GM12878 (cell line): ENCODE data around the gene PNPLA5. TPM values are rescaled to one million over a fixed set of nuclear protein-coding genes. Genes with fewer than 3 reads are reported as not detected.

ENCODE experiments used
- ATAC-seq: fragments of 200-7000 bp; cut with Tn5 transposase; 3 replicates; pipeline ENCODE4 v1.9.1; 2020; ENCODE audit warnings: mild to moderate bottlenecking, moderate library complexity
- BruUV-seq: library from RNA; stranded (reverse); fragments of 400-500 nt; replicated peaks from 2 replicates; lab custom pipeline; 2021; lab: Mats Ljungman, UMichigan
- CTCF ChIA-PET: fragments of 300-600 bp; sonication (Branson Sonifier 250); formaldehyde crosslinking; extraction: SDS; loops from one replicate; lab custom pipeline; 2021; ENCODE audit warnings: inconsistent platforms; lab: Yijun Ruan, JAX
- POLR2A ChIA-PET: fragments of 350-600 bp; formaldehyde crosslinking; extraction: SDS; loops from one replicate; lab custom pipeline; 2021; ENCODE audit warnings: inconsistent platforms; lab: Charles Lee
- RAD21 ChIA-PET: fragments of 300-600 bp; sonication (Branson Sonifier 250); formaldehyde crosslinking; loops from one replicate; lab custom pipeline; 2023; ENCODE audit warnings: antibody characterized with exemption; ENCODE audit not compliant: unreplicated experiment; lab: Charles Lee
- SMC1A ChIA-PET: fragments of 300-600 bp; sonication (Branson Sonifier 250); formaldehyde crosslinking; loops from one replicate; lab custom pipeline; 2023; ENCODE audit not compliant: unreplicated experiment, uncharacterized antibody; lab: Charles Lee
- DNase-seq: peaks from one replicate; pipeline ENCODE4 v3.0.0-alpha.2; 2011; ENCODE audit warnings: low read depth, low spot score
- FAIRE-seq: peaks from 3 replicates; lab custom pipeline; 2011; peaks lifted over from hg19 to GRCh38; lab: Jason Lieb, UNC
- H2AFZ ChIP-seq: 2 replicates; pipeline ENCODE4 v1.6.0; 2011; ENCODE audit warnings: low read depth, low read length, control low read depth; ENCODE audit not compliant: control insufficient read depth
- H3K27ac ChIP-seq: 2 replicates; pipeline ENCODE4 v1.5.1; 2011; ENCODE audit warnings: control low read depth; ENCODE audit not compliant: control insufficient read depth, insufficient read depth
- H3K27me3 ChIP-seq, 2 experiments: replicated peaks in 1 of 2; 2 replicates each; pipeline versions ENCODE4 v1.6.0 to v1.6.1; 2011; ENCODE audit warnings: low read length in 1 of 2; ENCODE audit not compliant: control insufficient read depth in 2 of 2, insufficient read depth in 2 of 2
- H3K36me3 ChIP-seq, 2 experiments: 2 replicates each; pipeline ENCODE4 v1.5.1; 2011; ENCODE audit warnings: low read length in 1 of 2; ENCODE audit not compliant: control insufficient read depth in 2 of 2, insufficient read depth in 2 of 2
- H3K4me1 ChIP-seq: 2 replicates; pipeline ENCODE4 v1.6.1; 2011; ENCODE audit warnings: mild to moderate bottlenecking, low read length, moderate library complexity, mixed read lengths; ENCODE audit not compliant: control insufficient read depth, insufficient read depth
- H3K4me2 ChIP-seq: 2 replicates; pipeline ENCODE4 v1.6.0; 2011; ENCODE audit warnings: control low read depth; ENCODE audit not compliant: control insufficient read depth, insufficient read depth
- H3K4me3 ChIP-seq: fragments of 200-600 bp; sonication (generic); 2 replicates; pipeline ENCODE4 v1.5.1; 2016
- H3K79me2 ChIP-seq: 2 replicates; pipeline ENCODE4 v1.6.0; 2011; ENCODE audit warnings: low read length; ENCODE audit not compliant: control insufficient read depth, insufficient read depth
- H3K9ac ChIP-seq: 2 replicates; pipeline ENCODE4 v1.8.0; 2011; ENCODE audit warnings: low read length, control low read depth, mixed read lengths; ENCODE audit not compliant: control insufficient read depth, insufficient read depth
- H3K9me3 ChIP-seq: replicated peaks from 3 replicates; pipeline ENCODE4 v1.5.1; 2011; ENCODE audit warnings: mild to moderate bottlenecking, low read length; ENCODE audit not compliant: control insufficient read depth, insufficient read depth
- H4K20me1 ChIP-seq: 2 replicates; pipeline ENCODE4 v1.6.0; 2011; ENCODE audit not compliant: control insufficient read depth, insufficient read depth
- BMI1 ChIP-seq: fragments of 450-650 bp; IDR thresholded peaks from 2 replicates; pipeline ENCODE4 v1.6.1; 2016; ENCODE audit warnings: mild to moderate bottlenecking, moderate library complexity, borderline replicate concordance
- DPF2 ChIP-seq: fragments of 450-650 bp; IDR thresholded peaks from 2 replicates; pipeline ENCODE4 v1.6.1; 2017; ENCODE audit warnings: mild to moderate bottlenecking
- FOXM1 ChIP-seq: IDR thresholded peaks from 2 replicates; pipeline ENCODE4 v1.6.1; 2012; ENCODE audit warnings: low read depth, mild to moderate bottlenecking, inconsistent platforms, low read length, moderate library complexity
- HDAC6 ChIP-seq: fragments of 200-600 bp; sonication (generic); IDR thresholded peaks from one replicate; pipeline ENCODE4 v1.8.0; 2017; ENCODE audit warnings: antibody characterized with exemption; ENCODE audit not compliant: unreplicated experiment
- HDGF ChIP-seq: fragments of 450-650 bp; IDR thresholded peaks from 2 replicates; pipeline ENCODE4 v1.6.1; 2016; ENCODE audit warnings: antibody characterized with exemption
- MEF2B ChIP-seq: fragments of 450-650 bp; IDR thresholded peaks from 2 replicates; pipeline ENCODE4 v1.6.1; 2018; ENCODE audit warnings: mild to moderate bottlenecking, moderate library complexity; ENCODE audit not compliant: partially characterized antibody, poor library complexity, severe bottlenecking
- MTA3 ChIP-seq: IDR thresholded peaks from 2 replicates; pipeline ENCODE4 v1.6.1; 2012; ENCODE audit warnings: low read length, inconsistent platforms, borderline replicate concordance
- POLR2AphosphoS2 ChIP-seq: IDR thresholded peaks from 2 replicates; pipeline ENCODE4 v1.6.1; 2011; ENCODE audit warnings: low read depth, mild to moderate bottlenecking, low read length, improper control_type of control experiment, moderate library complexity
- SIX5 ChIP-seq: IDR thresholded peaks from 2 replicates; pipeline ENCODE4 v1.6.1; 2011; ENCODE audit warnings: mild to moderate bottlenecking, low read depth, low read length, moderate library complexity; ENCODE audit not compliant: severe bottlenecking
- SMARCA5 ChIP-seq: fragments of 450-650 bp; IDR thresholded peaks from 2 replicates; pipeline ENCODE4 v1.6.1; 2017; ENCODE audit warnings: mild to moderate bottlenecking
- SMC3 ChIP-seq: IDR thresholded peaks from 2 replicates; pipeline ENCODE4 v1.6.1; 2011; ENCODE audit warnings: low read length, improper control_type of control experiment, borderline replicate concordance
- YY1 ChIP-seq: IDR thresholded peaks from 2 replicates; pipeline ENCODE4 v1.6.1; 2011; ENCODE audit warnings: low read depth, mild to moderate bottlenecking, low read length
- ZBED1 ChIP-seq: IDR thresholded peaks from 2 replicates; pipeline ENCODE4 v1.6.1; 2016; ENCODE audit warnings: borderline replicate concordance
- ZNF207 ChIP-seq: fragments of 450-650 bp; IDR thresholded peaks from 2 replicates; pipeline ENCODE4 v1.6.1; 2014; ENCODE audit warnings: antibody characterized with exemption, mild to moderate bottlenecking, borderline replicate concordance
- WGBS: methylation state at CpG from one replicate; pipeline ENCODE4 v1.1.6; 2016; ENCODE audit warnings: low lambda C conversion rate; ENCODE audit not compliant: insufficient replicate concordance, insufficient coverage; ENCODE audit errors: missing lambda C conversion rate; 5-methylcytosine and 5-hydroxymethylcytosine counted together
- in situ Hi-C: fragments of 300-500 bp; cut with MboI; formaldehyde crosslinking; loops from 9 replicates; pipeline ENCODE4 v1.14.3; 2018; ENCODE audit warnings: mixed read lengths
- intact Hi-C: fragments of 100-400 bp; cut with micrococcal nuclease; formaldehyde crosslinking; loops from one replicate; pipeline ENCODE4 v1.14.2; 2022; ENCODE audit not compliant: unreplicated experiment
- polyA plus RNA-seq, 11 experiments: library from polyadenylated mRNA; depleted of rRNA in 4 of 11; unstranded in 6 of 11; stranded (reverse) in 5 of 11; fragments of >200 nt; fragmentation: Nextera tagmentation in 4 of 11; fragmentation: Illumina TruSeq in 1 of 11; extraction: Ambion mirVana in 4 of 11; extraction: Trizol in 1 of 11; gene quantifications; 1 replicate in 1 of 11; 2 replicates in 10 of 11; pipeline versions ENCODE4 v1.2.1 to v1.2.3, GENCODE V29; 2011 to 2016; ENCODE audit warnings: inconsistent platforms in 2 of 11, missing spikeins in 2 of 11, low read depth in 1 of 11
- total RNA-seq, 4 experiments: library from RNA; depleted of rRNA in 3 of 4; stranded (reverse); fragments of >200 nt in 3 of 4; fragmentation: Illumina TruSeq in 1 of 4; extraction: Trizol in 1 of 4; gene quantifications; 2 replicates each; pipeline versions ENCODE4 v1.2.1 to v1.2.3, GENCODE V29; 2013 to 2021
- TF ChIP-seq, protein P1 (sequence below): fragments of 450-650 bp; IDR thresholded peaks from 2 replicates; pipeline ENCODE4 v1.6.1; 2016; ENCODE audit warnings: mild to moderate bottlenecking, moderate library complexity, borderline replicate concordance
- TF ChIP-seq, protein P2 (sequence below): IDR thresholded peaks from 2 replicates; pipeline ENCODE4 v1.6.1; 2012; ENCODE audit warnings: improper control_type of control experiment, low read depth, low read length; ENCODE audit not compliant: insufficient replicate concordance

PNPLA5 gene
- total and polyA plus RNA-seq, 10 of the 15 experiments (the other 5 are each of a cell fraction or from before 2014, with no cell fraction given): not detected

DNA sequence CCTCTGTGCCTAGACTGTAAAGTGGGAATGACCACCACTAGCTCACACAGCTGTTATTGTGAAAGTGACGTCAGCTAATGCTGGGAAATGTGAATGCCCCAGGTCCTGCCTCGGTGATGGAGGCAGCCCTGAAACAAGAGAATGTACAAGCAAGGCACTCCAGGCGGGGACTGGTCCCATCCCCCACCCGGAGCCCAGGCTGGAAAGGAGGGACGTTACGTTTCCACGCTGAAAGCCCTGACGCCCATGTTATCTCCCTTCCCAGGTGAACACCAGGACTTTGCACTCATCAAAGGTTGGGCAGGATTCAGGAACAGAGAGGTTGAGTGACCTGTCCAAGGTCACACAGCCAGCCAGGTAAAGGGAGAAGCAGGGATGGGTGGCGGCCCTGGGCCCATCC lies 30.3 kb downstream of the PNPLA5 start:
- intact Hi-C loops: no loop called here
- TF ChIP-seq ZNF207 (no peak), FOXM1 (no peak), HDGF (no peak), SMARCA5 (no peak), ZBED1 (no peak), DPF2 (no peak), POLR2AphosphoS2 (no peak), BMI1 (no peak), HDAC6 (no peak), SIX5 (no peak), SMC3 (no peak), YY1 (no peak), MEF2B (no peak), MTA3 (no peak)
- TF ChIP-seq, protein P1, sequence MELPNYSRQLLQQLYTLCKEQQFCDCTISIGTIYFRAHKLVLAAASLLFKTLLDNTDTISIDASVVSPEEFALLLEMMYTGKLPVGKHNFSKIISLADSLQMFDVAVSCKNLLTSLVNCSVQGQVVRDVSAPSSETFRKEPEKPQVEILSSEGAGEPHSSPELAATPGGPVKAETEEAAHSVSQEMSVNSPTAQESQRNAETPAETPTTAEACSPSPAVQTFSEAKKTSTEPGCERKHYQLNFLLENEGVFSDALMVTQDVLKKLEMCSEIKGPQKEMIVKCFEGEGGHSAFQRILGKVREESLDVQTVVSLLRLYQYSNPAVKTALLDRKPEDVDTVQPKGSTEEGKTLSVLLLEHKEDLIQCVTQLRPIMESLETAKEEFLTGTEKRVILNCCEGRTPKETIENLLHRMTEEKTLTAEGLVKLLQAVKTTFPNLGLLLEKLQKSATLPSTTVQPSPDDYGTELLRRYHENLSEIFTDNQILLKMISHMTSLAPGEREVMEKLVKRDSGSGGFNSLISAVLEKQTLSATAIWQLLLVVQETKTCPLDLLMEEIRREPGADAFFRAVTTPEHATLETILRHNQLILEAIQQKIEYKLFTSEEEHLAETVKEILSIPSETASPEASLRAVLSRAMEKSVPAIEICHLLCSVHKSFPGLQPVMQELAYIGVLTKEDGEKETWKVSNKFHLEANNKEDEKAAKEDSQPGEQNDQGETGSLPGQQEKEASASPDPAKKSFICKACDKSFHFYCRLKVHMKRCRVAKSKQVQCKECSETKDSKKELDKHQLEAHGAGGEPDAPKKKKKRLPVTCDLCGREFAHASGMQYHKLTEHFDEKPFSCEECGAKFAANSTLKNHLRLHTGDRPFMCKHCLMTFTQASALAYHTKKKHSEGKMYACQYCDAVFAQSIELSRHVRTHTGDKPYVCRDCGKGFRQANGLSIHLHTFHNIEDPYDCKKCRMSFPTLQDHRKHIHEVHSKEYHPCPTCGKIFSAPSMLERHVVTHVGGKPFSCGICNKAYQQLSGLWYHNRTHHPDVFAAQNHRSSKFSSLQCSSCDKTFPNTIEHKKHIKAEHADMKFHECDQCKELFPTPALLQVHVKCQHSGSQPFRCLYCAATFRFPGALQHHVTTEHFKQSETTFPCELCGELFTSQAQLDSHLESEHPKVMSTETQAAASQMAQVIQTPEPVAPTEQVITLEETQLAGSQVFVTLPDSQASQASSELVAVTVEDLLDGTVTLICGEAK: no peak
- TF ChIP-seq, protein P2, sequence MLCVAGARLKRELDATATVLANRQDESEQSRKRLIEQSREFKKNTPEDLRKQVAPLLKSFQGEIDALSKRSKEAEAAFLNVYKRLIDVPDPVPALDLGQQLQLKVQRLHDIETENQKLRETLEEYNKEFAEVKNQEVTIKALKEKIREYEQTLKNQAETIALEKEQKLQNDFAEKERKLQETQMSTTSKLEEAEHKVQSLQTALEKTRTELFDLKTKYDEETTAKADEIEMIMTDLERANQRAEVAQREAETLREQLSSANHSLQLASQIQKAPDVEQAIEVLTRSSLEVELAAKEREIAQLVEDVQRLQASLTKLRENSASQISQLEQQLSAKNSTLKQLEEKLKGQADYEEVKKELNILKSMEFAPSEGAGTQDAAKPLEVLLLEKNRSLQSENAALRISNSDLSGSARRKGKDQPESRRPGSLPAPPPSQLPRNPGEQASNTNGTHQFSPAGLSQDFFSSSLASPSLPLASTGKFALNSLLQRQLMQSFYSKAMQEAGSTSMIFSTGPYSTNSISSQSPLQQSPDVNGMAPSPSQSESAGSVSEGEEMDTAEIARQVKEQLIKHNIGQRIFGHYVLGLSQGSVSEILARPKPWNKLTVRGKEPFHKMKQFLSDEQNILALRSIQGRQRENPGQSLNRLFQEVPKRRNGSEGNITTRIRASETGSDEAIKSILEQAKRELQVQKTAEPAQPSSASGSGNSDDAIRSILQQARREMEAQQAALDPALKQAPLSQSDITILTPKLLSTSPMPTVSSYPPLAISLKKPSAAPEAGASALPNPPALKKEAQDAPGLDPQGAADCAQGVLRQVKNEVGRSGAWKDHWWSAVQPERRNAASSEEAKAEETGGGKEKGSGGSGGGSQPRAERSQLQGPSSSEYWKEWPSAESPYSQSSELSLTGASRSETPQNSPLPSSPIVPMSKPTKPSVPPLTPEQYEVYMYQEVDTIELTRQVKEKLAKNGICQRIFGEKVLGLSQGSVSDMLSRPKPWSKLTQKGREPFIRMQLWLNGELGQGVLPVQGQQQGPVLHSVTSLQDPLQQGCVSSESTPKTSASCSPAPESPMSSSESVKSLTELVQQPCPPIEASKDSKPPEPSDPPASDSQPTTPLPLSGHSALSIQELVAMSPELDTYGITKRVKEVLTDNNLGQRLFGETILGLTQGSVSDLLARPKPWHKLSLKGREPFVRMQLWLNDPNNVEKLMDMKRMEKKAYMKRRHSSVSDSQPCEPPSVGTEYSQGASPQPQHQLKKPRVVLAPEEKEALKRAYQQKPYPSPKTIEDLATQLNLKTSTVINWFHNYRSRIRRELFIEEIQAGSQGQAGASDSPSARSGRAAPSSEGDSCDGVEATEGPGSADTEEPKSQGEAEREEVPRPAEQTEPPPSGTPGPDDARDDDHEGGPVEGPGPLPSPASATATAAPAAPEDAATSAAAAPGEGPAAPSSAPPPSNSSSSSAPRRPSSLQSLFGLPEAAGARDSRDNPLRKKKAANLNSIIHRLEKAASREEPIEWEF: no peak

More for the DNA sequence above, 30.3 kb downstream of the PNPLA5 start:
- POLR2A ChIA-PET: no interaction called here
- RAD21 ChIA-PET: no interaction called here
- SMC1A ChIA-PET: no interaction called here
- in situ Hi-C loops: no loop called here
- CTCF ChIA-PET: no interaction called here
- DNase-seq: no peak
- Histone ChIP-seq H3K9me3 (no peaks in the 10 kb centered on the region), H3K4me3 (no peak overlapping the region), H3K4me1 (no peaks in the 10 kb centered on the region), H3K27ac (no peak overlapping the region), H3K27me3 (no peaks in the 10 kb centered on the region; a peak in 1 of 4 replicates), H3K36me3 (no peaks in the 10 kb centered on the region), H3K4me2 (no peak overlapping the region), H3K79me2 (no peaks in the 10 kb centered on the region), H4K20me1 (no peaks in the 10 kb centered on the region), H3K9ac (no peak overlapping the region), H2AFZ (no peak overlapping the region)
- no TSS peak for BruUV-seq
- no peak for ATAC-seq
- 69% methylated on average over 9 of the region's 9 CpGs for WGBS
- no peak for FAIRE-seq
